Prostate gland (tissue), 2 donors: Measurements from ENCODE around the gene TRAFD1. TPM values are rescaled to one million over a fixed set of nuclear protein-coding genes. Genes with fewer than 3 reads are reported as not detected.
"Not testable (repeated sequence)": the region's sequence is repeated elsewhere in the genome, so short reads cannot be mapped to it uniquely, and the experiment has no call there.

ENCODE experiments used
- DNase-seq: peaks from one replicate; pipeline ENCODE4 v3.0.0-alpha.2; 2019; ENCODE audit warnings: low spot score
- H3K27ac ChIP-seq, 2 donors: fragments of 200-600 bp; sonication (generic); 2 replicates each; pipeline ENCODE4 v1.5.1; 2017 to 2019
- H3K27me3 ChIP-seq: fragments of 200-600 bp; sonication (generic); replicated peaks from 2 replicates; pipeline ENCODE4 v1.5.1; 2019; ENCODE audit not compliant: insufficient read depth
- H3K36me3 ChIP-seq, 2 donors: fragments of 200-600 bp; sonication (generic); 1 replicate in 1 of 2; 2 replicates in 1 of 2; pipeline versions ENCODE4 v1.5.1 to v1.8.1; 2017 to 2019
- H3K4me1 ChIP-seq: fragments of 200-600 bp; sonication (generic); replicated peaks from 2 replicates; pipeline ENCODE4 v1.5.1; 2019
- H3K4me3 ChIP-seq, 2 donors: fragments of 200-600 bp; sonication (generic); 2 replicates each; pipeline ENCODE4 v1.5.1; 2017 to 2019
- H3K9me3 ChIP-seq: fragments of 200-600 bp; sonication (generic); 2 replicates; pipeline ENCODE4 v1.5.1; 2017
- POLR2A ChIP-seq: fragments of 450-650 bp; IDR thresholded peaks from one replicate; pipeline ENCODE4 v1.6.1; 2016; ENCODE audit warnings: antibody characterized with exemption, mild to moderate bottlenecking
- POLR2AphosphoS5 ChIP-seq: sonication (generic); formaldehyde crosslinking; IDR thresholded peaks from one replicate; pipeline ENCODE4 v1.6.1; 2017; ENCODE audit warnings: antibody characterized with exemption
- WGBS: methylation state at CpG from one replicate; pipeline ENCODE4 v1.1.5; 2018; 5-methylcytosine and 5-hydroxymethylcytosine counted together
- intact Hi-C: fragments of 100-400 bp; cut with DNase I; formaldehyde crosslinking; loops from one replicate; pipeline ENCODE4 v1.14.2; 2022
- total RNA-seq, 2 donors: library from RNA; depleted of rRNA; stranded (reverse); fragments of >200 nt; gene quantifications; one replicate each; pipeline ENCODE4 v1.1.0, GENCODE V29; 2016
- TF ChIP-seq, protein P1 (sequence below), 4 experiments: fragments of 200-600 bp in 2 of 4; fragments of 450-650 bp in 2 of 4; sonication (generic) in 2 of 4; IDR thresholded peaks; 1 replicate in 3 of 4; 2 replicates in 1 of 4; pipeline ENCODE4 v1.5.1; 2016 to 2019; ENCODE audit warnings: antibody characterized with exemption in 4 of 4, mild to moderate bottlenecking in 2 of 4, moderate library complexity in 2 of 4

TRAFD1 gene
- total RNA-seq, 2 donors from 2014 or later, result 44.8 to 56.4 TPM

DNA sequence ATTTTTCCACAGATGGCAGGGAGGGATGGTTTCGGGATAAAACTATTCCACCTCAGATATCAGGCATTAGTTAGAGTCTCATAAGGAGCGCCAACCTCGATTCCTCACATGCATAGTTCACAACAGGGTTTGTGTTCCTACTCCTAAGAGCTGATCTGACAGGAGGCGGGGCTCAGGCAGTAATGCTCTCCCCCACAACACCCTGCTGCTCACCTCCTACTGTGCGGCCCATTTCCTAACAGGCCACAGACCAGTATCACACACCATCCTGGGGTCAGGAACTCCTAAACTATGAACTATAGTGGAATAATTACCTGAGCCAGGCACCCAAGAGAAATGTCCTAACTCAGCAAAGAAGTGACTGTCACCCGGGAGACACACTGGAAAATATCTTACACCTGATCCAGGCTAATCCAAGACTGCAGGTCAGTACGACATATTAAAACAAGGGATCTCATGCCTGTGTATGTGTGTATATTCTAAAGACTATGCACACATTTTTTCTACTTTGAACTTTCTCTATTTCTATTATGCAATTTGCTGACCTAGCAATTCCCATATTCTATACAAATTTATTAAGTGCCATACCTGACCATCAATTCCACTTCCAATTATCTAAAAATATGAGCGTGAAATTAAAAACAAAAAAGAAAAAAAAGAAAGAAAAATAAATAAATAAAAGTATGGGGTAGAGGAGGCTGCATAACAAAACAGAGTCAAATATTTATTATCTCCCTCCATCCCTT, 21.4 kb upstream of the TRAFD1 start:
- intact Hi-C loops, result no loop called here
- 92% methylated on average over 8 of the region's 8 CpGs for WGBS
- DNase-seq, result no peak

DNA sequence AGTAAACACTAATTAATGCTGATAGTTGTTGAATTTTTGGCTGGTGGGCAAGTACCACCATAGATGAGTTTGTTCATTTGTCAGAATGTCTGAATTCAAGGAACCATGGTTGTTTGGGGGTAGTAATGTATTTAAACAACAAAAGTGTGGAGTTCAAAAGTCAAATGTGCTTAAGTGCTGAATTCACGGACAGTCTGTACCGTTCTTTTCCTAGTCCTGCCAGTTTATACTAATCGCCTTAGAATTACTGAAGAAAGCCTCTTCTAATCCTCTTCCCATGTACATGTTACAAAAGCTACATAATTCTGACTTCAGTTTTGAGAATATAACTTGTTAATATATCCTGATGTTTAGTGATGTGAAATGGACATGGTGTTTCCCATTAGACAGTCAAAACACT, 19.5 kb upstream of the TRAFD1 start:
- Histone ChIP-seq H3K4me3 (no peak overlapping the region), H3K27ac (no peak overlapping the region), H3K36me3 (no peaks in the 10 kb centered on the region), H3K27me3 (no peaks in the 10 kb centered on the region), H3K9me3 (no peaks in the 10 kb centered on the region), H3K4me1 (no peaks in the 10 kb centered on the region)
- no peak for TF ChIP-seq POLR2A
- TF ChIP-seq POLR2AphosphoS5, result no peak
- TF ChIP-seq, protein P1, sequence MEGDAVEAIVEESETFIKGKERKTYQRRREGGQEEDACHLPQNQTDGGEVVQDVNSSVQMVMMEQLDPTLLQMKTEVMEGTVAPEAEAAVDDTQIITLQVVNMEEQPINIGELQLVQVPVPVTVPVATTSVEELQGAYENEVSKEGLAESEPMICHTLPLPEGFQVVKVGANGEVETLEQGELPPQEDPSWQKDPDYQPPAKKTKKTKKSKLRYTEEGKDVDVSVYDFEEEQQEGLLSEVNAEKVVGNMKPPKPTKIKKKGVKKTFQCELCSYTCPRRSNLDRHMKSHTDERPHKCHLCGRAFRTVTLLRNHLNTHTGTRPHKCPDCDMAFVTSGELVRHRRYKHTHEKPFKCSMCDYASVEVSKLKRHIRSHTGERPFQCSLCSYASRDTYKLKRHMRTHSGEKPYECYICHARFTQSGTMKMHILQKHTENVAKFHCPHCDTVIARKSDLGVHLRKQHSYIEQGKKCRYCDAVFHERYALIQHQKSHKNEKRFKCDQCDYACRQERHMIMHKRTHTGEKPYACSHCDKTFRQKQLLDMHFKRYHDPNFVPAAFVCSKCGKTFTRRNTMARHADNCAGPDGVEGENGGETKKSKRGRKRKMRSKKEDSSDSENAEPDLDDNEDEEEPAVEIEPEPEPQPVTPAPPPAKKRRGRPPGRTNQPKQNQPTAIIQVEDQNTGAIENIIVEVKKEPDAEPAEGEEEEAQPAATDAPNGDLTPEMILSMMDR (IDR thresholded peaks at IDR 0.05), result no peak
- no peak for DNase-seq
- intact Hi-C loops, result no loop called here
- 79% methylated on average over 3 of the region's 3 CpGs for WGBS

More for the DNA sequence above, 21.4 kb upstream of the TRAFD1 start:
- Histone ChIP-seq H3K27ac (no peak overlapping the region), H3K36me3 (no peaks in the 10 kb centered on the region), H3K4me1 (no peaks in the 10 kb centered on the region), H3K27me3 (no peaks in the 10 kb centered on the region), H3K9me3 (no peaks in the 10 kb centered on the region), H3K4me3 (no peak overlapping the region)
- TF ChIP-seq, protein P1 (IDR thresholded peaks at IDR 0.05), result no peak
- TF ChIP-seq POLR2AphosphoS5, result no peak
- no peak for TF ChIP-seq POLR2A

- Histone ChIP-seq H3K4me1 (peaks cover 5% of the 10 kb centered on the region), H3K27me3 (no peaks in the 10 kb centered on the region), H3K27ac (peak overlapping the region; percentile 93 to 96), H3K4me3 (peak overlapping the region; percentile 66 to 76), H3K9me3 (no peaks in the 10 kb centered on the region), H3K36me3 (no peaks in the 10 kb centered on the region)
- TF ChIP-seq, protein P1 (IDR thresholded peaks at IDR 0.05), result no peak
- TF ChIP-seq POLR2AphosphoS5, result no peak
- DNase-seq, result no peak
- intact Hi-C loops, result no loop called here
- 17% methylated on average over 13 of the region's 13 CpGs for WGBS
Observed at GRCh38 chr12:112107306-112108201, 17.8 kb upstream of the TRAFD1 start.

GRCh38 chr12:112108202-112109079, 16.9 kb upstream of the TRAFD1 start, which contains the start of gene NAA25:
TSS of gene NAA25 (minus strand) at chr12:112108783. CDS start at chr12:112108773, 10 bp downstream.
- peak within 1 kb of the TSS; percentile 93 to 96 for H3K27ac ChIP-seq
- no peaks in the 10 kb centered on the region for H3K27me3 ChIP-seq
- WGBS, result under 1% methylated on average over 39 of the region's 74 CpGs
- intact Hi-C loops, result no loop called here
- H3K4me1 ChIP-seq, result peaks cover 5% of the 10 kb centered on the region
- TF ChIP-seq POLR2AphosphoS5 (peak; percentile 85), POLR2A (peak; percentile 55)
- TF ChIP-seq, protein P1 (IDR thresholded peaks at IDR 0.05), result peak in 1 of 4 experiments; percentile 7
- DNase-seq, result peak; percentile 81
- H3K9me3 ChIP-seq, result no peaks in the 10 kb centered on the region
- no peaks in the 10 kb centered on the region for H3K36me3 ChIP-seq
- H3K4me3 ChIP-seq, result peak within 1 kb of the TSS; percentile 66 to 76

DNA sequence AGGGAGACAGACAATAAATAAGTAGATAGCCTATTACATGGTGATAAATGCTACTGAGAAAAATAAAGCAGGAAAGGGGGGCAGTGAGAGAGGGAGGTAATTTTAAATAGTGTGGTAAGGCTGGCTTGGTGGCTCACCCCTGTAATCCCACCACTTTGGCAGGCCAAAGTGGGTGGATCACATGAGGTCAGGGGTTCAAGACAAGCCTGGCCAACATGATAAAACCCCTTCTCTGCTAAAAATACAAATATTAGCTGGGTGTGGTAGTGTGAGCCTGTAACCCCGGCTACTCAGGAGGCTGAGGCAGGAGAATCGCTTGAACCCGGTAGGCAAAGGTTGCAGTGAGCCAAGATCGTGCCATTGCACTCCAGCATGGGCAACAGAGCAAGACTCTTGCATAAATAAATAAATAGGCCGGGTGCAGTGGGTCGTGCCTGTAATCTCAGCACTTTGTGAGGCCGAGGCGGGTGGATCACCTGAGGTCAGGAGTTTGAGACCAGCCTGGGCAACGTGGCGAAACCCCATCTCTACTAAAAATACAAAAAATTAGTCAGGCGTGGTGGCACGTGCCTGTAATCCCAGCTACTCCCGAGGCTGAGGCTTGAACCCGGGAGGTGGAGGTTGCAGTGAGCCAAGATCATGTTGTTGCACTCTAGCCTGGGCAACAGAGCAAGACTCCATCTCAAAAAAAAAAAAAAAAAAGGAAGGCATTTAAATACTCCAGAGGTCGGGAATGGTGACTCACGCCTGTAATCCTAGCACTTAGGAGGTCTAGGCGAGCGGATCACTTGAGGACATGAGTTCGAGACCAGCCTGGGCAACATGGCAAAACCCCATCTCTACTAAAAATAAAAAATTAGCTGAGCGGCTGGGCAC, 14.3 kb upstream of the TRAFD1 start:
- DNase-seq, H3K36me3 ChIP-seq, intact Hi-C loops, H3K4me3 ChIP-seq, H3K9me3 ChIP-seq, H3K27me3 ChIP-seq, H3K4me1 ChIP-seq: not testable (repeated sequence)
- H3K27ac ChIP-seq, result peak overlapping the region in 1 of 2 donors; percentile 96
- WGBS, result 90% methylated on average over 20 of the region's 20 CpGs
